Endothelial cell (in vitro differentiated cells): ENCODE results near the gene DCAF7. TPM values are rescaled to one million over a fixed set of nuclear protein-coding genes. Genes with fewer than 3 reads are reported as not detected.
A peak's percentile ranks its signal among the peaks of the same experiment; 100 is the strongest.

Experiments
- DNase-seq: peaks from one replicate; pipeline ENCODE4 v3.0.0; 2021; ENCODE audit warnings: low spot score
- H3K27ac Mint-ChIP-seq: one replicate; pipeline ENCODE4 v1.8.0; 2021; ENCODE audit warnings: mixed read lengths, inconsistent platforms; ENCODE audit not compliant: unreplicated experiment
- H3K27me3 Mint-ChIP-seq: one replicate; pipeline ENCODE4 v1.8.0; 2021; ENCODE audit warnings: mild to moderate bottlenecking, moderate library complexity, mixed read lengths, inconsistent platforms; ENCODE audit not compliant: unreplicated experiment
- H3K36me3 Mint-ChIP-seq: one replicate; pipeline ENCODE4 v1.8.0; 2021; ENCODE audit warnings: mild to moderate bottlenecking, low read depth, mixed read lengths, inconsistent platforms; ENCODE audit not compliant: unreplicated experiment
- H3K4me1 Mint-ChIP-seq: one replicate; pipeline ENCODE4 v1.8.0; 2021; ENCODE audit warnings: mild to moderate bottlenecking, mixed read lengths, inconsistent platforms; ENCODE audit not compliant: unreplicated experiment
- H3K4me3 Mint-ChIP-seq: one replicate; pipeline ENCODE4 v1.8.0; 2021; ENCODE audit warnings: mild to moderate bottlenecking, mixed read lengths, inconsistent platforms; ENCODE audit not compliant: unreplicated experiment
- H3K9me3 Mint-ChIP-seq: one replicate; pipeline ENCODE4 v1.8.0; 2021; ENCODE audit warnings: mixed read lengths, inconsistent platforms; ENCODE audit not compliant: unreplicated experiment
- CTCF ChIP-seq: fragments of 200-600 bp; sonication (generic); IDR thresholded peaks from one replicate; pipeline ENCODE4 v1.5.0; 2021; ENCODE audit warnings: antibody characterized with exemption; ENCODE audit not compliant: unreplicated experiment
- total RNA-seq: library from RNA; stranded (reverse); fragmentation: NEBNext Ultra II Directional; extraction: Animal tissue kit (Norgen Biotek cat#: 25700); gene quantifications from one replicate; pipeline ENCODE4 v1.2.1, GENCODE V29; 2021; ENCODE audit not compliant: unreplicated experiment

DCAF7 gene
- total RNA-seq, 1 donor from 2014 or later: 123 TPM

DNA sequence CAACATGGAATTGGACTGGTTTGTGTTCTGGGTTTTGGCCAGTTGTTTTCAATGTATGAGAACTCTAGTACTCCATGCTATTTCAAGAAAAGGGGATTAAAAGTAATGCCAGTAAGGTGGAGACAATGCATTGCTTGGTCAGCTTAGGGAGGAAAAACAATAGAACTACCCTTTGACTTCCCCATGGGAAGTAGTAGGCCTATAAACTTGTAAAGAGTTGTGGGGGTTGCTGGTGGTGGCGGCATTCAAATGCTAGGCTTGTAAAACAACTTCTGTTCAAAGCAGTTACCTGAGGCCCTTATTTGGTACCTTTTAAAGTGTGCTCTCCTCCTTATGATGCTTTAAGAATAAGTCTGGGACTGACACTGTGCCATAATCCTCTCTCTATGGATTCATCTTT lies 81.3 kb downstream of the DCAF7 start:
- no peak for DNase-seq
- peaks cover 22% of the 10 kb centered on the region for H3K36me3 Mint-ChIP-seq
- peak overlapping the region; percentile 15 for H3K27ac Mint-ChIP-seq
- H3K4me3 Mint-ChIP-seq: peak overlapping the region; percentile 21
- peaks cover 83% of the 10 kb centered on the region for H3K4me1 Mint-ChIP-seq
- H3K27me3 Mint-ChIP-seq: peaks cover 9% of the 10 kb centered on the region
- TF ChIP-seq CTCF: no peak
- H3K9me3 Mint-ChIP-seq: no peaks in the 10 kb centered on the region

- Mint-ChIP-seq H3K27ac (peak overlapping the region; percentile 100), H3K4me3 (peak overlapping the region; percentile 77), H3K27me3 (peaks cover 10% of the 10 kb centered on the region), H3K4me1 (peaks cover 86% of the 10 kb centered on the region), H3K9me3 (no peaks in the 10 kb centered on the region), H3K36me3 (peaks cover 26% of the 10 kb centered on the region)
- no peak for TF ChIP-seq CTCF
- DNase-seq: no peak
Observed at GRCh38 chr17:63633742-63634141, 83.5 kb downstream of the DCAF7 start.

GRCh38 chr17:63634163-63634562 lies 83.9 kb downstream of the DCAF7 start:
- DNase-seq: peak; percentile 28
- TF ChIP-seq CTCF: no peak
- Mint-ChIP-seq H3K36me3 (peaks cover 29% of the 10 kb centered on the region), H3K9me3 (no peaks in the 10 kb centered on the region), H3K4me1 (peaks cover 86% of the 10 kb centered on the region), H3K27me3 (peaks cover 10% of the 10 kb centered on the region), H3K27ac (peak overlapping the region; percentile 100), H3K4me3 (peak overlapping the region; percentile 77)

DNA sequence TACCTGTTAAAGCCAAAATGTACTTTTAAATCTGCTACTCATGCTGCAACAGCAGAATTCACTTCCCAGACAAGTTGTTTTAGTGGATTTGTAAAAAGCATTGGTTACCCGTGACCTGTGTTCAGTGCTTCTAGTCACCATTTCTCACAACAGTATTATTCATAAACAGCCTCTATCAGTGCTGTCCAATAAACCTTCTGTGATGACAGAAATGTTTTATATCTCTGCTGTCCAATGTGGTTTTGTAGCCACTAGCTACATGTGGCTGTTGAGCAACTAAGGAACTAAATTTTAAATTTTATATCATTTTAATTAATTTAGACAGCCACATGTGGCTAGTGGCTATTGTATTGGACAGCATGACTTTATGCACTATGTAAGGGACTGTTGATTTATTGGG lies 84.5 kb downstream of the DCAF7 start:
- Mint-ChIP-seq H3K36me3 (peaks cover 33% of the 10 kb centered on the region), H3K27ac (peak overlapping the region; percentile 100), H3K4me3 (no peak overlapping the region), H3K27me3 (peaks cover 10% of the 10 kb centered on the region), H3K4me1 (peaks cover 85% of the 10 kb centered on the region), H3K9me3 (no peaks in the 10 kb centered on the region)
- no peak for DNase-seq
- no peak for TF ChIP-seq CTCF

GRCh38 chr17:63635290-63635689 lies 85.0 kb downstream of the DCAF7 start:
- Mint-ChIP-seq H3K9me3 (no peaks in the 10 kb centered on the region), H3K4me1 (peaks cover 87% of the 10 kb centered on the region), H3K27ac (peak overlapping the region; percentile 100), H3K4me3 (peak overlapping the region; percentile 3), H3K36me3 (peaks cover 36% of the 10 kb centered on the region), H3K27me3 (peaks cover 10% of the 10 kb centered on the region)
- DNase-seq: no peak
- TF ChIP-seq CTCF: no peak
